Measurements from ENCODE around the gene NAA35. TPM values are rescaled to one million over a fixed set of nuclear protein-coding genes. Genes with fewer than 3 reads are reported as not detected.
"Not testable (repeated sequence)": the region's sequence is repeated elsewhere in the genome, so short reads cannot be mapped to it uniquely, and the experiment has no call there.

The NAA35 gene
- total RNA-seq, 1 donor from 2014 or later = 20.3 TPM

GRCh38 chr9:85964949-85965348 lies 24.0 kb downstream of the NAA35 start:
- ATAC-seq (no peak), DNase-seq (no peak)
- Histone ChIP-seq H3K36me3 (peaks cover 72% of the 10 kb centered on the region), H3K27ac (no peak overlapping the region), H3K9me3 (no peaks in the 10 kb centered on the region), H3K4me1 (no peaks in the 10 kb centered on the region), H3K4me3 (no peak overlapping the region), H3K27me3 (ENCODE audit: low read depth) (no peaks in the 10 kb centered on the region)
- no peak for TF ChIP-seq CTCF (IDR thresholded peaks at IDR 0.05)
- intact Hi-C loops (cut with DNase I) = no loop called here

GRCh38 chr9:85969727-85970126 lies 28.8 kb downstream of the NAA35 start:
- Histone ChIP-seq H3K36me3 (peaks cover 53% of the 10 kb centered on the region), H3K4me3 (no peak overlapping the region), H3K4me1 (no peaks in the 10 kb centered on the region), H3K27ac (no peak overlapping the region), H3K27me3 (ENCODE audit: low read depth) (no peaks in the 10 kb centered on the region), H3K9me3 (no peaks in the 10 kb centered on the region)
- ATAC-seq = no peak
- no peak for TF ChIP-seq CTCF (IDR thresholded peaks at IDR 0.05)
- intact Hi-C loops (cut with DNase I) = no loop called here
- no peak for DNase-seq

- peaks cover 54% of the 10 kb centered on the region for H3K36me3 ChIP-seq
- H3K4me1 ChIP-seq = no peaks in the 10 kb centered on the region
- DNase-seq (no peak), ATAC-seq (no peak)
- intact Hi-C loops (cut with DNase I) = no loop called here
- H3K27ac ChIP-seq = no peak overlapping the region
- no peaks in the 10 kb centered on the region for H3K27me3 ChIP-seq (ENCODE audit: low read depth)
- no peaks in the 10 kb centered on the region for H3K9me3 ChIP-seq
- no peak overlapping the region for H3K4me3 ChIP-seq
- TF ChIP-seq CTCF (IDR thresholded peaks at IDR 0.05) = no peak
Observed at GRCh38 chr9:85971731-85972130, 30.8 kb downstream of the NAA35 start.

- Histone ChIP-seq H3K27me3 (ENCODE audit: low read depth) (no peaks in the 10 kb centered on the region), H3K9me3 (no peaks in the 10 kb centered on the region), H3K36me3 (peaks cover 61% of the 10 kb centered on the region), H3K4me3 (no peak overlapping the region), H3K4me1 (no peaks in the 10 kb centered on the region), H3K27ac (no peak overlapping the region)
- no peak for TF ChIP-seq CTCF (IDR thresholded peaks at IDR 0.05)
- ATAC-seq (no peak), DNase-seq (no peak)
- intact Hi-C loops (cut with DNase I) = no loop called here
Observed at GRCh38 chr9:85973238-85973637, 32.3 kb downstream of the NAA35 start.

GRCh38 chr9:85974055-85974547 lies 33.2 kb downstream of the NAA35 start:
- DNase-seq; H3K27me3 ChIP-seq (ENCODE audit: low read depth); H3K4me1 ChIP-seq; H3K4me3 ChIP-seq; ATAC-seq; H3K27ac ChIP-seq; H3K9me3 ChIP-seq; intact Hi-C loops (cut with DNase I): not testable (repeated sequence)
- peaks cover 69% of the 10 kb centered on the region for H3K36me3 ChIP-seq

- DNase-seq = no peak
- Histone ChIP-seq H3K27me3 (ENCODE audit: low read depth) (no peaks in the 10 kb centered on the region), H3K27ac (no peak overlapping the region), H3K4me3 (no peak overlapping the region), H3K4me1 (no peaks in the 10 kb centered on the region), H3K9me3 (no peaks in the 10 kb centered on the region), H3K36me3 (peaks cover 77% of the 10 kb centered on the region)
- intact Hi-C loops (cut with DNase I) = no loop called here
- no peak for ATAC-seq
- TF ChIP-seq CTCF (IDR thresholded peaks at IDR 0.05) = no peak
Observed at GRCh38 chr9:85978496-85978895, 37.5 kb downstream of the NAA35 start.
